Left colon (tissue), 2 donors: ENCODE measurements around the gene EHMT1. TPM values are rescaled to one million over a fixed set of nuclear protein-coding genes. Genes with fewer than 3 reads are reported as not detected.
A peak's percentile ranks its signal among the peaks of the same experiment; 100 is the strongest.

Experiments
- ATAC-seq: fragments of 200-7000 bp; cut with Tn5 transposase; one replicate; pipeline ENCODE4 v1.9.1; 2020; ENCODE audit warnings: mild to moderate bottlenecking, moderate library complexity
- DNase-seq, 2 donors: peaks; one replicate each; pipeline ENCODE4 v3.0.0-alpha.2; 2020
- intact Hi-C, 2 donors: fragments of 100-400 bp; cut with DNase I in 1 of 2; cut with micrococcal nuclease in 1 of 2; formaldehyde crosslinking; loops; one replicate each; pipeline versions ENCODE4 v1.11.2 to v1.14.0; 2022; cut with DNase I, micrococcal nuclease
- long read RNA-seq: library from polyadenylated mRNA; unstranded; transcript quantifications from one replicate; pipeline ENCODE4 v2.0.0, GENCODE V29; 2021
- total RNA-seq, 2 donors: library from RNA; stranded (reverse); fragmentation: NEBNext Ultra II Directional; extraction: Animal tissue kit (Norgen Biotek cat#: 25700); gene quantifications; one replicate each; pipeline ENCODE4 v1.2.1, GENCODE V29; 2021
- donor health status: DM: no; HTN: no; CAD: no.
- donor health status: DM: yes; HTN: yes; CAD: no.

The EHMT1 gene
- total RNA-seq, result 10 to 100 TPM; 72.2 to 98.4 TPM
- long read RNA-seq, full-length matches to known transcripts, result 11 of 101 reads
- long read RNA-seq, partial matches to known transcripts, result 57 of 101 reads
- long read RNA-seq, other reads (novel, unspliced or antisense), result 33 of 101 reads

GRCh38 chr9:137618105-137619067 is at the start of gene EHMT1:
Gene EHMT1, plus strand, starts transcription at chr9:137619005. Its CDS starts 24 bp downstream, at chr9:137619029.
- intact Hi-C loops, result no loop called here
- DNase-seq (peak; percentile 78 to 86), ATAC-seq (peak; percentile 67)

- intact Hi-C loops, result no loop called here
- DNase-seq (no peak), ATAC-seq (no peak)
Measured at GRCh38 chr9:137569609-137570203, 49.1 kb upstream of the EHMT1 start.

- intact Hi-C loops, result no loop called here
- DNase-seq (no peak), ATAC-seq (no peak)
Measured at GRCh38 chr9:137570566-137570965, 48.2 kb upstream of the EHMT1 start.

- intact Hi-C loops, result no loop called here
- DNase-seq, result no peak
- no peak for ATAC-seq
Measured at GRCh38 chr9:137574192-137574591, 44.6 kb upstream of the EHMT1 start.

GRCh38 chr9:137575364-137575715 is 43.5 kb upstream of the EHMT1 start:
- intact Hi-C loops, result no loop called here
- DNase-seq (no peak), ATAC-seq (no peak)

GRCh38 chr9:137575716-137576411 is 42.9 kb upstream of the EHMT1 start:
- ATAC-seq, result no peak
- no peak for DNase-seq
- intact Hi-C loops, result no loop called here

GRCh38 chr9:137578518-137579258 is 40.1 kb upstream of the EHMT1 start, which contains the start of gene DPH7:
Gene DPH7, minus strand, starts transcription at chr9:137578925. Its CDS starts 148 bp downstream, at chr9:137578777.
- peak; percentile 93 to 98 for DNase-seq
- intact Hi-C loops, result no loop called here
- ATAC-seq, result peak; percentile 97

GRCh38 chr9:137579259-137579604 is 39.6 kb upstream of the EHMT1 start:
- intact Hi-C loops, result no loop called here
- ATAC-seq, result no peak

GRCh38 chr9:137580209-137580953 is 38.4 kb upstream of the EHMT1 start:
- intact Hi-C loops, result no loop called here
- ATAC-seq (no peak), DNase-seq (no peak)

More at GRCh38 chr9:137579259-137579604, 39.6 kb upstream of the EHMT1 start:
- DNase-seq, result no peak

GRCh38 chr9:137580954-137581322 is 37.9 kb upstream of the EHMT1 start:
- DNase-seq (no peak), ATAC-seq (no peak)
- intact Hi-C loops, result no loop called here

- DNase-seq (no peak), ATAC-seq (no peak)
- intact Hi-C loops, result no loop called here
Measured at GRCh38 chr9:137581361-137582285, 37.2 kb upstream of the EHMT1 start.

GRCh38 chr9:137582286-137582860 is 36.4 kb upstream of the EHMT1 start:
- ATAC-seq, result no peak
- DNase-seq, result no peak
- intact Hi-C loops, result no loop called here

- DNase-seq (no peak), ATAC-seq (no peak)
- intact Hi-C loops, result no loop called here
Measured at GRCh38 chr9:137583347-137583746, 35.5 kb upstream of the EHMT1 start.

GRCh38 chr9:137583957-137584356 is 34.8 kb upstream of the EHMT1 start:
- intact Hi-C loops, result no loop called here
- no peak for ATAC-seq

GRCh38 chr9:137586854-137587253 is 32.0 kb upstream of the EHMT1 start:
- no peak for ATAC-seq
- DNase-seq, result no peak
- intact Hi-C loops, result no loop called here

More at GRCh38 chr9:137583957-137584356, 34.8 kb upstream of the EHMT1 start:
- DNase-seq, result no peak

- DNase-seq (no peak), ATAC-seq (no peak)
- intact Hi-C loops, result no loop called here
Measured at GRCh38 chr9:137588311-137588710, 30.5 kb upstream of the EHMT1 start.

GRCh38 chr9:137588891-137589290 is 29.9 kb upstream of the EHMT1 start:
- intact Hi-C loops, result no loop called here
- no peak for DNase-seq
- no peak for ATAC-seq
